Progenitor cell of endocrine pancreas (in vitro differentiated cells): ENCODE data around the gene UNC45A. TPM values are rescaled to one million over a fixed set of nuclear protein-coding genes. Genes with fewer than 3 reads are reported as not detected.

Source experiments
- DNase-seq: peaks from one replicate; pipeline ENCODE4 v3.0.0; 2021; ENCODE audit warnings: low spot score; ENCODE audit not compliant: unreplicated experiment
- H3K27ac Mint-ChIP-seq: 2 replicates; pipeline ENCODE4 v1.8.0; 2021; ENCODE audit warnings: mild to moderate bottlenecking, moderate library complexity, mixed read lengths
- H3K27me3 Mint-ChIP-seq: 2 replicates; pipeline ENCODE4 v1.8.0; 2021; ENCODE audit warnings: mixed read lengths
- H3K36me3 Mint-ChIP-seq: 2 replicates; pipeline ENCODE4 v1.8.0; 2022; ENCODE audit warnings: mixed read lengths; ENCODE audit not compliant: insufficient read depth
- H3K4me1 Mint-ChIP-seq: 2 replicates; pipeline ENCODE4 v1.8.0; 2021; ENCODE audit warnings: low read depth, mixed read lengths
- H3K4me3 Mint-ChIP-seq: 2 replicates; pipeline ENCODE4 v1.8.0; 2021; ENCODE audit warnings: low read depth, mild to moderate bottlenecking, moderate library complexity, mixed read lengths
- H3K9me3 Mint-ChIP-seq: 2 replicates; pipeline ENCODE4 v1.8.0; 2021; ENCODE audit warnings: low read depth, mixed read lengths
- total RNA-seq: library from RNA; stranded (reverse); gene quantifications from 2 replicates; pipeline ENCODE4 v1.2.1, GENCODE V29; 2021
- TF ChIP-seq, protein P1 (sequence below): fragments of 200-600 bp; sonication (generic); IDR thresholded peaks from one replicate; pipeline ENCODE4 v1.5.0; 2021; ENCODE audit warnings: antibody characterized with exemption, mild to moderate bottlenecking; ENCODE audit not compliant: unreplicated experiment

The UNC45A gene
- total RNA-seq, 1 donor from 2014 or later, result 90.6 TPM

DNA sequence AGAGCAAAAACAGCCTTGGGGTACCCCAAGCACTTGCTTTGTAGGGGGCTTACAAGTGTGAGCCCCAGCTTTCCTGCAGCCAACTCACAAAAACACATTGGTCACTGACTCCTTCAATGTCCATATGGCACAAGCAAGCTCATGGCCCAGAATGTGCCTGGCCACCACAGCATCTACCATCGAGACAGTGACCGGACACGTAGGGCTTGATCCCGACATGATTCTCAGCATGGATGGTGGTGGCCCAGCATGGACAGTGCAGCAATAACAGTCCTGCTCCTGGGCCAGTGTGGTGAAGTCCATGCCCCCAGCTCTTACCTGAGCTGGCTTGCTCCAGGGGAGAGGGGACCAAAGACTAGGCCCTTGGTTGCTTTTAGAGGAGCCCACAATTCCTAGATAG, 6.0 kb downstream of the UNC45A start:
- no peak overlapping the region for H3K27ac Mint-ChIP-seq
- H3K27me3 Mint-ChIP-seq, result no peaks in the 10 kb centered on the region
- no peak for DNase-seq
- no peaks in the 10 kb centered on the region for H3K9me3 Mint-ChIP-seq
- H3K36me3 Mint-ChIP-seq, result peaks cover 16% of the 10 kb centered on the region
- no peak overlapping the region for H3K4me3 Mint-ChIP-seq
- H3K4me1 Mint-ChIP-seq, result peaks cover 5% of the 10 kb centered on the region
- TF ChIP-seq, protein P1, sequence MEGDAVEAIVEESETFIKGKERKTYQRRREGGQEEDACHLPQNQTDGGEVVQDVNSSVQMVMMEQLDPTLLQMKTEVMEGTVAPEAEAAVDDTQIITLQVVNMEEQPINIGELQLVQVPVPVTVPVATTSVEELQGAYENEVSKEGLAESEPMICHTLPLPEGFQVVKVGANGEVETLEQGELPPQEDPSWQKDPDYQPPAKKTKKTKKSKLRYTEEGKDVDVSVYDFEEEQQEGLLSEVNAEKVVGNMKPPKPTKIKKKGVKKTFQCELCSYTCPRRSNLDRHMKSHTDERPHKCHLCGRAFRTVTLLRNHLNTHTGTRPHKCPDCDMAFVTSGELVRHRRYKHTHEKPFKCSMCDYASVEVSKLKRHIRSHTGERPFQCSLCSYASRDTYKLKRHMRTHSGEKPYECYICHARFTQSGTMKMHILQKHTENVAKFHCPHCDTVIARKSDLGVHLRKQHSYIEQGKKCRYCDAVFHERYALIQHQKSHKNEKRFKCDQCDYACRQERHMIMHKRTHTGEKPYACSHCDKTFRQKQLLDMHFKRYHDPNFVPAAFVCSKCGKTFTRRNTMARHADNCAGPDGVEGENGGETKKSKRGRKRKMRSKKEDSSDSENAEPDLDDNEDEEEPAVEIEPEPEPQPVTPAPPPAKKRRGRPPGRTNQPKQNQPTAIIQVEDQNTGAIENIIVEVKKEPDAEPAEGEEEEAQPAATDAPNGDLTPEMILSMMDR, result no peak

DNA sequence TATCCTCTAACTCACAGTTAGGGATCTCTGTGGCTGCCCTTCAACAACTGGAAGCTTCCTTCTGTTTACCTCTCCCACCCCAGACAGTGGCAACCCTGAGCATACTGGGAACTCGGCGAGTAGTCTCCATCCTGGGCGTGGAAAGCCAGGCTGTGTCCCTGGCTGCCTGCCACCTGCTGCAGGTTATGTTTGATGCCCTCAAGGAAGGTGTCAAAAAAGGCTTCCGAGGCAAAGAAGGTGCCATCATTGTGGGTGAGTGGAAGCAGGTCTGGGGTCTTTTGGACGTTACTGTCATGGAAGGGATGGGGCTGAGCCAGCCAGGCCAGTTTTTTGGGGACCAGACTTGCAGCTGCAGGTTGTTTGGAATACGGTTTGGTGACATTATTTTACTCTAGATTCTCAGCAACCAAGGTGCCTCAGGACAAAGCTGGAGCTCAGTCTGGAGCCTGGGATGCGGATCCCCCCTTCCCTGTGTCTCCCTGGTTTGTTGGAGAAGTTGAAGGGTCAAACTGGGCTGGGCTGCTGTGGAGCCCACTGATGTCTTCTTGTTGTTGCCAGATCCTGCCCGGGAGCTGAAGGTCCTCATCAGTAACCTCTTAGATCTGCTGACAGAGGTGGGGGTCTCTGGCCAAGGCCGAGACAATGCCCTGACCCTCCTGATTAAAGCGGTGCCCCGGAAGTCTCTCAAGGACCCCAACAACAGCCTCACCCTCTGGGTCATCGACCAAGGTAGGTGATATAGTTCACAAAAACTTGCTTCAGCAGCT, 7.5 kb downstream of the UNC45A start:
- no peaks in the 10 kb centered on the region for H3K4me1 Mint-ChIP-seq
- no peaks in the 10 kb centered on the region for H3K9me3 Mint-ChIP-seq
- no peak overlapping the region for H3K27ac Mint-ChIP-seq
- H3K27me3 Mint-ChIP-seq, result no peaks in the 10 kb centered on the region
- TF ChIP-seq, protein P1, result no peak
- DNase-seq, result no peak
- H3K4me3 Mint-ChIP-seq, result no peak overlapping the region
- H3K36me3 Mint-ChIP-seq, result peaks cover 14% of the 10 kb centered on the region

DNA sequence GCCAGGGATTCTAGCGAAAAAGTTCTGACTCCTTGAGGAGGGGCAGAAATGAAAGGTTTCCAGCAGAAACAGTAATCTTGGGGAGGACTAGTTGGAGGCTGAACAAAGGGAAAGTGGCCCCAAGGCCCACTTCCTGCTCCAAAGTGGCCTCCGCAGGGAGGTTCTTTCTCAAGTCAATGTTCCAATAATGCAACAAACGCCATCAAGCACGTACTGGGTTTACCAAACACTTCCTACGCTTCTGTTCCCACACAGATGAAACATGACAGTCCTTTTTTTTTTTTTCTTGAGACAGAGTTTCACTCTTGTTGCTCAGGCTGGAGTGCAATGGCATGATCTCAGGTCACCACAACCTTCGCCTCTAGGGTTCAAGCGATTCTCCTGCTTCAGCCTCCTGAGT, 10.0 kb downstream of the UNC45A start:
- DNase-seq, result no peak
- Mint-ChIP-seq H3K4me1 (no peaks in the 10 kb centered on the region), H3K36me3 (peaks cover 12% of the 10 kb centered on the region), H3K4me3 (no peak overlapping the region), H3K27ac (no peak overlapping the region), H3K27me3 (no peaks in the 10 kb centered on the region), H3K9me3 (no peaks in the 10 kb centered on the region)
- TF ChIP-seq, protein P1, result no peak

DNA sequence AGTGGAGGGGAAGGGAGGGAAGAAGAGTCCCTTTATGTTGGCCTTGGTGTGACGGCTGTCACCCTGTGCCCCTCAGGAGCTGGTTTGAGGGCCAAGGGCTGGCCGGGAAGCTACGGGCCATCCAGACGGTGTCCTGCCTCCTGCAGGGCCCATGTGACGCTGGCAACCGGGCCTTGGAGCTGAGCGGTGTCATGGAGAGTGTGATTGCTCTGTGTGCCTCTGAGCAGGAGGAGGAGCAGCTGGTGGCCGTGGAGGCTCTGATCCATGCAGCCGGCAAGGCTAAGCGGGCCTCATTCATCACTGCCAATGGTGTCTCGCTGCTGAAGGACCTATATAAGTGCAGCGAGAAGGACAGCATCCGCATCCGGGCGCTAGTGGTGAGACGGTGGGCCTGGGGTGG, 11.5 kb downstream of the UNC45A start:
- TF ChIP-seq, protein P1, result no peak
- DNase-seq, result no peak
- Mint-ChIP-seq H3K9me3 (no peaks in the 10 kb centered on the region), H3K4me3 (no peak overlapping the region), H3K27me3 (no peaks in the 10 kb centered on the region), H3K4me1 (no peaks in the 10 kb centered on the region), H3K36me3 (peaks cover 7% of the 10 kb centered on the region), H3K27ac (no peak overlapping the region)

DNA sequence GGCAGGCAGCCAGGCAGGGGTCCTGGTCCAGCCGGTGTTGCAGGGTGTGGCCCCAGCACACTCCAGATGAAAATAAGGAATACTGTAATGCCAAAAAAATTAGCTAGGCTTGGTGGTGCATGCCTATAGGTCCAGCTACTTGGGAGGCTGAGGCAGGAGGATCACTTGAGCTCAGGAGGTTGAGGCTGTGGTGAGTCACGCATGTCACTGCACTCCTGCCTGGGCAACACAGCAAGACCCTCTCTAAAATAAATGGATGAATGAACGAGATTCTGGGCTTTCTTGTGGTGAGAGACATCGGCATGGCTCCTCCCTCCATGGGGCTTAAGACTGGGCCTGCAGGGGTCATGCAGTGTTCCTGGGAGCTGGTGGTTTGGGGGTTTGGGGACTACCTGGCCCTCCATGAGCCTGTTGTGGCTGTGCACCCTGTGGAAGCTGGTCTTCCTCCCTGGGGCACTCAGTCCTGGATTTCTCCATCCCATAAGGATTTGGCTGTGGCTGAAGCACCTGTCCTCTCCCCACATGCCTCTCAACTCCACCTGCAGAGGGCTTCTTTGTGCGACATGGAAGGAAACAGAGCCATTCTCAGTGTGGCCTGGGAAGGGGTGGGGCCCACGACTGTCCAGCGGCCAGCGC, 12.0 kb downstream of the UNC45A start:
- DNase-seq, result no peak
- H3K27me3 Mint-ChIP-seq, result no peaks in the 10 kb centered on the region
- no peak overlapping the region for H3K27ac Mint-ChIP-seq
- no peaks in the 10 kb centered on the region for H3K9me3 Mint-ChIP-seq
- TF ChIP-seq, protein P1, result no peak
- peaks cover 10% of the 10 kb centered on the region for H3K36me3 Mint-ChIP-seq
- no peak overlapping the region for H3K4me3 Mint-ChIP-seq
- H3K4me1 Mint-ChIP-seq, result no peaks in the 10 kb centered on the region
